ENCODE results near the gene DMXL2.

GRCh38 chr15:51493892-51494291 is 128.7 kb downstream of the DMXL2 start:
- TF ChIP-seq CTCF (IDR thresholded peaks at IDR 0.05): no peak
- TF ChIP-seq POLR2A (IDR thresholded peaks at IDR 0.05): no peak
- no peak for TF ChIP-seq POLR2AphosphoS5 (IDR thresholded peaks at IDR 0.05; ENCODE audit: insufficient read depth in 1 of 2, low read depth in 1 of 2)
